Adrenal gland (tissue), 12 donors: ENCODE data around the gene PLPPR5. TPM values are rescaled to one million over a fixed set of nuclear protein-coding genes. Genes with fewer than 3 reads are reported as not detected.

Experiments
- DNase-seq, 7 donors: peaks; one replicate each; pipeline ENCODE4 v3.0.0-alpha.2; 2019 to 2020
- H3K27ac ChIP-seq, 5 donors: fragments of 200-600 bp; sonication (generic) in 4 of 5; 1 replicate in 3 of 5; 2 replicates in 2 of 5; pipeline versions ENCODE4 v1.5.1 to v1.8.0; 2016 to 2020; ENCODE audit warnings: mild to moderate bottlenecking in 1 of 5
- H3K27me3 ChIP-seq: fragments of 200-600 bp; 2 replicates; pipeline ENCODE4 v1.8.0; 2021
- H3K36me3 ChIP-seq, 2 donors: fragments of 200-600 bp; replicated peaks in 1 of 2; 1 replicate in 1 of 2; 2 replicates in 1 of 2; pipeline versions ENCODE4 v1.5.1 to v1.8.0; 2018 to 2022
- H3K4me1 ChIP-seq, 2 donors: fragments of 200-600 bp; replicated peaks in 1 of 2; 1 replicate in 1 of 2; 2 replicates in 1 of 2; pipeline versions ENCODE4 v1.5.1 to v1.8.0; 2018 to 2021
- H3K4me3 ChIP-seq, 4 donors: fragments of 200-600 bp; sonication (generic) in 3 of 4; one replicate each; pipeline ENCODE4 v1.5.1; 2016 to 2018
- H3K9me3 ChIP-seq, 3 donors: fragments of 200-600 bp; sonication (generic) in 1 of 3; replicated peaks in 1 of 3; 1 replicate in 2 of 3; 2 replicates in 1 of 3; pipeline versions ENCODE4 v1.5.1 to v1.8.0; 2016 to 2021
- POLR2A ChIP-seq, 2 donors: fragments of 450-650 bp; IDR thresholded peaks; one replicate each; pipeline ENCODE4 v1.6.1; 2017; ENCODE audit warnings: antibody characterized with exemption in 2 of 2, mild to moderate bottlenecking in 2 of 2, moderate library complexity in 1 of 2
- WGBS, 4 donors: extraction: QIAGEN DNeasy Blood & Tissue Kit in 2 of 4; methylation state at CpG; one replicate each; pipeline versions ENCODE4 v1.1.5 to v1.1.7; 2013 to 2017; 5-methylcytosine and 5-hydroxymethylcytosine counted together
- intact Hi-C, 2 donors: fragments of 100-400 bp; cut with DNase I; formaldehyde crosslinking; loops; one replicate each; pipeline versions ENCODE4 v1.14.1 to v1.15.0; 2022 to 2023
- polyA plus RNA-seq, 3 donors: library from polyadenylated mRNA; stranded (reverse); fragments of 200-250 nt in 2 of 3; fragments of 350-450 nt in 1 of 3; fragmentation: Illumina TruSeq in 1 of 3; extraction: RNeasy Lipid Tissue Mini Kit (QIAGEN cat#74804) in 1 of 3; gene quantifications; one replicate each; pipeline ENCODE4 v1.2.3, GENCODE V29; 2013 to 2014
- total RNA-seq, 9 donors: library from RNA; depleted of rRNA in 4 of 9; stranded (reverse); fragments of >200 nt in 4 of 9; fragments of 120-200 nt in 1 of 9; fragmentation: NEBNext Ultra II Directional in 1 of 9; extraction: Animal tissue kit (Norgen Biotek cat#: 25700) in 1 of 9; gene quantifications; one replicate each; pipeline versions ENCODE4 v1.1.0 to v1.2.4, GENCODE V29; 2013 to 2023
- TF ChIP-seq, protein P1 (sequence below), 6 experiments: fragments of 450-650 bp in 4 of 6; fragments of 200-600 bp in 2 of 6; sonication (generic) in 1 of 6; IDR thresholded peaks; 1 replicate in 5 of 6; 2 replicates in 1 of 6; pipeline versions ENCODE4 v1.5.1 to v1.8.0; 2016 to 2021; ENCODE audit warnings: antibody characterized with exemption in 6 of 6, mild to moderate bottlenecking in 2 of 6, moderate library complexity in 1 of 6
- donor health status: healthy with polysubstance abuse.
- donor health status: Bipolar disorder and iron deficiency.
- donor health status: DM: yes; HTN: yes; CAD: no.
- donor health status: DM: no; HTN: no; CAD: no.
- donor health status: DM: no; HTN: no; CAD: no.
- donor health status: DM: yes; HTN: yes; CAD: no.

PLPPR5 gene
- total and polyA plus RNA-seq, 12 donors = 0.10 to 0.86 (median 0.37) TPM; not detected in 6

GRCh38 chr1:98940069-98940721, 64.5 kb downstream of the PLPPR5 start:
- no peaks in the 10 kb centered on the region for H3K4me1 ChIP-seq
- no peak overlapping the region for H3K27ac ChIP-seq
- no peaks in the 10 kb centered on the region for H3K36me3 ChIP-seq
- no peaks in the 10 kb centered on the region for H3K27me3 ChIP-seq
- TF ChIP-seq, protein P1, sequence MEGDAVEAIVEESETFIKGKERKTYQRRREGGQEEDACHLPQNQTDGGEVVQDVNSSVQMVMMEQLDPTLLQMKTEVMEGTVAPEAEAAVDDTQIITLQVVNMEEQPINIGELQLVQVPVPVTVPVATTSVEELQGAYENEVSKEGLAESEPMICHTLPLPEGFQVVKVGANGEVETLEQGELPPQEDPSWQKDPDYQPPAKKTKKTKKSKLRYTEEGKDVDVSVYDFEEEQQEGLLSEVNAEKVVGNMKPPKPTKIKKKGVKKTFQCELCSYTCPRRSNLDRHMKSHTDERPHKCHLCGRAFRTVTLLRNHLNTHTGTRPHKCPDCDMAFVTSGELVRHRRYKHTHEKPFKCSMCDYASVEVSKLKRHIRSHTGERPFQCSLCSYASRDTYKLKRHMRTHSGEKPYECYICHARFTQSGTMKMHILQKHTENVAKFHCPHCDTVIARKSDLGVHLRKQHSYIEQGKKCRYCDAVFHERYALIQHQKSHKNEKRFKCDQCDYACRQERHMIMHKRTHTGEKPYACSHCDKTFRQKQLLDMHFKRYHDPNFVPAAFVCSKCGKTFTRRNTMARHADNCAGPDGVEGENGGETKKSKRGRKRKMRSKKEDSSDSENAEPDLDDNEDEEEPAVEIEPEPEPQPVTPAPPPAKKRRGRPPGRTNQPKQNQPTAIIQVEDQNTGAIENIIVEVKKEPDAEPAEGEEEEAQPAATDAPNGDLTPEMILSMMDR (IDR thresholded peaks at IDR 0.05) = no peak
- no peak for TF ChIP-seq POLR2A (IDR thresholded peaks at IDR 0.05)
- intact Hi-C loops = no loop called here
- H3K4me3 ChIP-seq = no peak overlapping the region
- WGBS, 4 donors = 83 to 91% (median 90%) methylated on average over 4 of the region's 4 CpGs
- H3K9me3 ChIP-seq = no peaks in the 10 kb centered on the region
- no peak for DNase-seq

DNA sequence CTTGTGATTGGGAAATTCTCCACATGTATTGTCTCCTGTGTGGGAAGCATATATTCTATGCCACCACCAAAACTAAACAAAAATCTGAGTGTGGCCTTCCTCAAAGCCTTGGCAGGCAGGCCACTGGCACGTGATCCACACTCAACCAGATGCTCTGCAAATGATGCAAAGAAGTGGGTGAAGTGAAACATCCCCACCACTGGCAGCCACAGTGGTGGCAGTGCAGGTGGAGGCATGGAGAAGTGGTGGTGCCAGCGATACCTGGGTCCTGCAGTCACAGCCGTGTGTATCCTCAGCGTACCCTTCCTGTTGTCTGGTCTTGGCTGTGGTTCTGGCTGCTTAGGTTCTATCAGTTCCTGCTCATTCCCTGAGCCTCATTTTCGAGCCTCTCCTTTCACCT, 65.2 kb downstream of the PLPPR5 start:
- Histone ChIP-seq H3K27me3 (no peaks in the 10 kb centered on the region), H3K4me3 (no peak overlapping the region), H3K4me1 (no peaks in the 10 kb centered on the region), H3K9me3 (no peaks in the 10 kb centered on the region), H3K36me3 (no peaks in the 10 kb centered on the region), H3K27ac (no peak overlapping the region)
- no peak for DNase-seq
- intact Hi-C loops = no loop called here
- TF ChIP-seq POLR2A (IDR thresholded peaks at IDR 0.05) = no peak
- TF ChIP-seq, protein P1 (IDR thresholded peaks at IDR 0.05) = no peak
- WGBS, 4 donors = 80 to 89% (median 84%) methylated on average over 5 of the region's 5 CpGs

DNA sequence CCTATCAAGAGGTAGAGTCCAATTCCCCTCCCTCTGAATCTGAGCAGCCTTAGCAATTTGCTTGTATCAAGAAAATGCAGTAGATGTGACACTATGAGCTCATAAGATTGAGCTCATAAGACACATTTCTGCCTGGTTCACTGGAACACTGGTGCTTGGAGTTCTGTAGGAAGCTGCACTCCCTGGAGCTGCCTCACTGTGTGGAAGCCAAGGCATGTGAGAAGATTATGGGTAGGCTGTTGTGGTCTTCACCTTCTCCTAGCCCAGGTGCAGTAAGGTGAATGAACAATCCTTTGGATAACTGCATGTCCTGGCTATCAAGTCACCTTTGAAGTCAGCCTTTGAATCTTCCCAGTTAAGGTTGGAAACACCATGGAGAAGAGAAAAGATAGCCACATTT, 67.3 kb downstream of the PLPPR5 start:
- Histone ChIP-seq H3K27me3 (no peaks in the 10 kb centered on the region), H3K4me3 (no peak overlapping the region), H3K4me1 (no peaks in the 10 kb centered on the region), H3K27ac (no peak overlapping the region), H3K36me3 (no peaks in the 10 kb centered on the region), H3K9me3 (no peaks in the 10 kb centered on the region)
- TF ChIP-seq, protein P1 (IDR thresholded peaks at IDR 0.05) = no peak
- no peak for TF ChIP-seq POLR2A (IDR thresholded peaks at IDR 0.05)
- intact Hi-C loops = no loop called here
- no peak for DNase-seq

DNA sequence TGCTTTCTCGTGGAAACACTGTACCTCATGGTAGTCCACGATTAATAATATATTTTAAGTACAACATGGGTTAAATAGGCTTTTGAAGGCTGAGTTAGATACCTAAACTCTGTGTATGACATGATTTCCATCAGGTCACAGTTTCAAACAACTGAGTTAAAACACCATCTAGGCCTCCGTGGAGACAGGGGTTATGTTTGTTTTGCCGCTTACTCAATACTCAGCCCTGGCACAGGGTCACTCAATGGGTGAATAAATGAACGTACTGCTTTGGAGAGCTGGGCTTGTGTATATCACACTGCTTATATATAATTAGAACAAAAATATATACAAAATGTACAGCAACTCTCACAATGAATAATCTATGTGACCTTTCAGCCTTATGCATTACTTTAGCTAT, 72.5 kb downstream of the PLPPR5 start:
- Histone ChIP-seq H3K27ac (no peak overlapping the region), H3K27me3 (no peaks in the 10 kb centered on the region), H3K4me3 (no peak overlapping the region), H3K4me1 (no peaks in the 10 kb centered on the region), H3K9me3 (no peaks in the 10 kb centered on the region), H3K36me3 (no peaks in the 10 kb centered on the region)
- DNase-seq = no peak
- intact Hi-C loops = no loop called here
- 77 to 80% (median 79%) methylated on average over 5 of the region's 5 CpGs for WGBS, 4 donors
- TF ChIP-seq, protein P1 (IDR thresholded peaks at IDR 0.05) = no peak
- TF ChIP-seq POLR2A (IDR thresholded peaks at IDR 0.05) = no peak
